Lower lobe of right lung (tissue), 2 donors: ENCODE measurements around the gene RNF166. TPM values are rescaled to one million over a fixed set of nuclear protein-coding genes. Genes with fewer than 3 reads are reported as not detected.
A peak's percentile ranks its signal among the peaks of the same experiment; 100 is the strongest.

ENCODE experiments used
- ATAC-seq, 2 donors: fragments of 200-7000 bp; cut with Tn5 transposase; one replicate each; pipeline ENCODE4 v1.9.1; 2020 to 2022; ENCODE audit warnings: mild to moderate bottlenecking in 2 of 2, moderate library complexity in 2 of 2
- DNase-seq: peaks from one replicate; pipeline ENCODE4 v3.0.0-alpha.2; 2020
- H3K27ac ChIP-seq: fragments of 200-600 bp; one replicate; pipeline ENCODE4 v1.8.0; 2022
- H3K27me3 ChIP-seq: fragments of 200-600 bp; one replicate; pipeline ENCODE4 v1.8.0; 2022; ENCODE audit warnings: low read depth
- H3K36me3 ChIP-seq: fragments of 200-600 bp; one replicate; pipeline ENCODE4 v1.8.0; 2022; ENCODE audit warnings: mild to moderate bottlenecking
- H3K4me1 ChIP-seq: fragments of 200-600 bp; one replicate; pipeline ENCODE4 v1.8.0; 2022
- H3K4me3 ChIP-seq: fragments of 200-600 bp; one replicate; pipeline ENCODE4 v1.8.0; 2022; ENCODE audit warnings: mild to moderate bottlenecking
- H3K9me3 ChIP-seq: fragments of 200-600 bp; one replicate; pipeline ENCODE4 v1.8.0; 2022
- intact Hi-C: fragments of 100-400 bp; cut with DNase I; formaldehyde crosslinking; loops from one replicate; pipeline ENCODE4 v1.11.0; 2022
- total RNA-seq: library from RNA; stranded (reverse); fragmentation: NEBNext Ultra II Directional; extraction: Animal tissue kit (Norgen Biotek cat#: 25700); gene quantifications from one replicate; pipeline ENCODE4 v1.2.1, GENCODE V29; 2021
- TF ChIP-seq, protein P1 (sequence below): fragments of 200-600 bp; IDR thresholded peaks from one replicate; pipeline ENCODE4 v1.8.0; 2022; ENCODE audit warnings: antibody characterized with exemption, mild to moderate bottlenecking
- donor health status: DM: no; HTN: yes; CAD: no; lungs with severe emphysema.

The RNF166 gene
- total RNA-seq, 1 donor from 2014 or later: 61.9 TPM

GRCh38 chr16:88737298-88738150 is 31.3 kb upstream of the RNF166 start:
- peak; percentile 81 to 92 for ATAC-seq
- peaks cover 5% of the 10 kb centered on the region for H3K4me1 ChIP-seq
- H3K27me3 ChIP-seq: no peaks in the 10 kb centered on the region
- intact Hi-C loops: no loop called here
- no peak overlapping the region for H3K4me3 ChIP-seq
- TF ChIP-seq, protein P1, sequence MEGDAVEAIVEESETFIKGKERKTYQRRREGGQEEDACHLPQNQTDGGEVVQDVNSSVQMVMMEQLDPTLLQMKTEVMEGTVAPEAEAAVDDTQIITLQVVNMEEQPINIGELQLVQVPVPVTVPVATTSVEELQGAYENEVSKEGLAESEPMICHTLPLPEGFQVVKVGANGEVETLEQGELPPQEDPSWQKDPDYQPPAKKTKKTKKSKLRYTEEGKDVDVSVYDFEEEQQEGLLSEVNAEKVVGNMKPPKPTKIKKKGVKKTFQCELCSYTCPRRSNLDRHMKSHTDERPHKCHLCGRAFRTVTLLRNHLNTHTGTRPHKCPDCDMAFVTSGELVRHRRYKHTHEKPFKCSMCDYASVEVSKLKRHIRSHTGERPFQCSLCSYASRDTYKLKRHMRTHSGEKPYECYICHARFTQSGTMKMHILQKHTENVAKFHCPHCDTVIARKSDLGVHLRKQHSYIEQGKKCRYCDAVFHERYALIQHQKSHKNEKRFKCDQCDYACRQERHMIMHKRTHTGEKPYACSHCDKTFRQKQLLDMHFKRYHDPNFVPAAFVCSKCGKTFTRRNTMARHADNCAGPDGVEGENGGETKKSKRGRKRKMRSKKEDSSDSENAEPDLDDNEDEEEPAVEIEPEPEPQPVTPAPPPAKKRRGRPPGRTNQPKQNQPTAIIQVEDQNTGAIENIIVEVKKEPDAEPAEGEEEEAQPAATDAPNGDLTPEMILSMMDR: peak; percentile 100
- peak; percentile 90 for DNase-seq
- H3K9me3 ChIP-seq: no peaks in the 10 kb centered on the region
- H3K27ac ChIP-seq: no peak overlapping the region
- peaks cover 87% of the 10 kb centered on the region for H3K36me3 ChIP-seq

GRCh38 chr16:88736496-88736895 is 30.3 kb upstream of the RNF166 start:
- intact Hi-C loops: no loop called here
- H3K27me3 ChIP-seq: no peaks in the 10 kb centered on the region
- peaks cover 5% of the 10 kb centered on the region for H3K4me1 ChIP-seq
- no peak overlapping the region for H3K4me3 ChIP-seq
- ATAC-seq: no peak
- peaks cover 87% of the 10 kb centered on the region for H3K36me3 ChIP-seq
- no peaks in the 10 kb centered on the region for H3K9me3 ChIP-seq
- DNase-seq: no peak
- TF ChIP-seq, protein P1: no peak
- H3K27ac ChIP-seq: no peak overlapping the region

- TF ChIP-seq, protein P1: no peak
- Histone ChIP-seq H3K4me1 (peaks cover 5% of the 10 kb centered on the region), H3K27me3 (no peaks in the 10 kb centered on the region), H3K36me3 (peaks cover 87% of the 10 kb centered on the region), H3K4me3 (no peak overlapping the region), H3K27ac (no peak overlapping the region), H3K9me3 (no peaks in the 10 kb centered on the region)
- DNase-seq (no peak), ATAC-seq (no peak)
- intact Hi-C loops: no loop called here
Observed at GRCh38 chr16:88736088-88736487, 29.9 kb upstream of the RNF166 start.

- Histone ChIP-seq H3K4me1 (peaks cover 5% of the 10 kb centered on the region), H3K4me3 (no peak overlapping the region), H3K27ac (no peak overlapping the region), H3K9me3 (no peaks in the 10 kb centered on the region), H3K36me3 (peaks cover 87% of the 10 kb centered on the region), H3K27me3 (no peaks in the 10 kb centered on the region)
- DNase-seq (no peak), ATAC-seq (no peak)
- TF ChIP-seq, protein P1: no peak
- intact Hi-C loops: no loop called here
Observed at GRCh38 chr16:88735616-88736015, 29.4 kb upstream of the RNF166 start.

GRCh38 chr16:88735121-88735520 is 28.9 kb upstream of the RNF166 start:
- intact Hi-C loops: no loop called here
- TF ChIP-seq, protein P1: no peak
- peaks cover 86% of the 10 kb centered on the region for H3K36me3 ChIP-seq

More at GRCh38 chr16:88735121-88735520, 28.9 kb upstream of the RNF166 start:
- no peak overlapping the region for H3K27ac ChIP-seq
- H3K4me3 ChIP-seq: no peak overlapping the region
- DNase-seq (no peak), ATAC-seq (no peak)
- H3K27me3 ChIP-seq: no peaks in the 10 kb centered on the region
- H3K4me1 ChIP-seq: peaks cover 5% of the 10 kb centered on the region
- H3K9me3 ChIP-seq: no peaks in the 10 kb centered on the region
